NCI-H82 treated with DMSO at 0.1 percent for 48 hours (cell line): ENCODE measurements around the gene RPS25.
"Not testable (repeated sequence)": the region's sequence is repeated elsewhere in the genome, so short reads cannot be mapped to it uniquely, and the experiment has no call there.

Experiments
- DNase-seq: peaks from one replicate; lab custom pipeline; 2025; ENCODE audit not compliant: unreplicated experiment; lab: John Stamatoyannopoulos, UW

The RPS25 gene

GRCh38 chr11:119016216-119017009, 1.7 kb downstream of the RPS25 start:
- DNase-seq = no peak

GRCh38 chr11:119015054-119015611, 3.0 kb downstream of the RPS25 start:
- no peak for DNase-seq

GRCh38 chr11:119014209-119014924, 3.8 kb downstream of the RPS25 start:
- no peak for DNase-seq

DNA sequence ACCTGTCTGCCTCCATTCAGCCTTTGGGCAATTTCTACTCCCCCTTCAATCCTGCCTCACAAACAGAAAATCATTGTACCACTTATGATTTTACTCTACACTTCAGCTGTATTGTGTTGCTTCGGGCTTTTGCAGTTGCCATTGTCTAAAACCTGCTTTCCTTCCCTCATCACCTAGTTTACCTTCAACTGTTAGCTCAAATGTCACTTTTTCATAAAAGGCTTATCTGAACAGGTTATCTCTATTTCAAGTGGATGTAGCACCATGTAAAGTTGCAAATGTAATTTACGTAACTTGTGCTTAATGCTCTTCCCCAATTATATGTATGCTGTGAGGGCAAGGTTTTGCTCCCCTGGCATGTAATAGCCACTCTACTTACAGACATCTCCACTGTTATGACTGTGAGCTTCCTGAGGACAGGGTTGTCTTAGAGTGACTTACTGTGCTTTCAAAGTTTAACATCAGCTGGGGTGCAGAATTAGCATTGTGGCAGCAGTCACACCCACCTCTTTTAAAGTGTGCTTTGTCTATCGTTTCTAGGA, 5.4 kb downstream of the RPS25 start:
- no peak for DNase-seq

- no peak for DNase-seq
These were observed 6.6 kb downstream of the RPS25 start for GRCh38 chr11:119011476-119012053.

- no peak for DNase-seq
These were observed 11.5 kb downstream of the RPS25 start for GRCh38 chr11:119006656-119007055.

DNA sequence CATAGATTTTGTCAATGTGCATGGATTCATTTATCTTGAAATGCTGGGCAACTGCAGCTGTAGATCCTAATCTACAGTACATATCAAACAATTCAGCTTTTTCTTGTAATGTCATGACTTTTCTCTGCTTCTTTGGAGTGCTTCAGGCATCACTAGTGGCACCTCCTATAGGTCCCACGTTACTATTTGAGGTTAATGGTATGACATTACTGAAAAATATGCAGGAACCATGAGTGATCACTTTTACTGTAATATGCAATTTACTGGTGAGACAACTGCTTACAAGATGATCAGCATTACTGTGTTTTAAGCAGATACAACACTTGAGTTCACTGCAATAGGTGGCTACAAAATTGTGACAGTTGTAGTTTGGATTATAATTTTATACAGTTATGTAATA, 17.2 kb downstream of the RPS25 start:
- DNase-seq = no peak

GRCh38 chr11:118998822-118999221, 19.3 kb downstream of the RPS25 start:
- DNase-seq = no peak

GRCh38 chr11:118998388-118998717, 19.8 kb downstream of the RPS25 start:
- no peak for DNase-seq

DNA sequence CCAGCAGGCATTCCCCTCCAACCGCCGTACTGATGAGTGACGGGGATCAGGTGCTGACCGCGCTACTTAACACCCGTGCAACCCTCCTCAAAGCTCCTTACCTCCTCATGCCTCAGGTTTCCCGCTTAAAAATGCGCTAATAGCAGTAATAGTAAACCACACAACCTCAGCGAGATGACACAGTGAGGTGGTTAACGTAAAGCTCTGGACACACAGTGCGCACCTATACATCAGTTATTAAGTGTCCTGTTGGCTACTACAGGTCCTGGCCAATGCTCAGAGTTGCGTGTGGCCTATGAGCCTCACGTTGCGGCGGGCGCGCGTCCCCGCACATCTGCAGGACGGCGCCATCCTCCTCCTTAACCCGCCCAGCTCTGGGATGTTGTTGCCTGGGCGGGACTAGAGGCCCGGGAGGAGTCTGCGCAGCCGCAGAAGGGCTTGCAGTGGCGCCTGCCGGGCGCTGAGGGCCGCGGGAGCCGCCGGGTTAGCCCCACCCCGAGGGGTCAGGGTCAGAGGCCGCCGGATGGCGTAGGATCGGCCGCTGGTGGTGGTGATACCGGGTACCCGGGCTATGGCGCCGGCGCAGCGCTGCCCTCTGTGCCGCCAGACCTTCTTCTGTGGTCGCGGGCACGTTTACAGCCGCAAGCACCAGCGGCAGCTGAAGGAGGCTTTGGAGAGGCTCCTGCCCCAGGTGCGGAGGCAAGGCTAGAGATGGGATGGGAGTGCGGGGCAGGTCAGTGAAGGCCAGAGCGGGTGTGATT, 20.3 kb downstream of the RPS25 start, which contains the start of gene CENATAC:
Gene CENATAC, plus strand, starts transcription at position 512 of the 761 bp plus-strand sequence. Its CDS starts 60 bp downstream, at position 572.
- DNase-seq = peak; percentile 69

DNA sequence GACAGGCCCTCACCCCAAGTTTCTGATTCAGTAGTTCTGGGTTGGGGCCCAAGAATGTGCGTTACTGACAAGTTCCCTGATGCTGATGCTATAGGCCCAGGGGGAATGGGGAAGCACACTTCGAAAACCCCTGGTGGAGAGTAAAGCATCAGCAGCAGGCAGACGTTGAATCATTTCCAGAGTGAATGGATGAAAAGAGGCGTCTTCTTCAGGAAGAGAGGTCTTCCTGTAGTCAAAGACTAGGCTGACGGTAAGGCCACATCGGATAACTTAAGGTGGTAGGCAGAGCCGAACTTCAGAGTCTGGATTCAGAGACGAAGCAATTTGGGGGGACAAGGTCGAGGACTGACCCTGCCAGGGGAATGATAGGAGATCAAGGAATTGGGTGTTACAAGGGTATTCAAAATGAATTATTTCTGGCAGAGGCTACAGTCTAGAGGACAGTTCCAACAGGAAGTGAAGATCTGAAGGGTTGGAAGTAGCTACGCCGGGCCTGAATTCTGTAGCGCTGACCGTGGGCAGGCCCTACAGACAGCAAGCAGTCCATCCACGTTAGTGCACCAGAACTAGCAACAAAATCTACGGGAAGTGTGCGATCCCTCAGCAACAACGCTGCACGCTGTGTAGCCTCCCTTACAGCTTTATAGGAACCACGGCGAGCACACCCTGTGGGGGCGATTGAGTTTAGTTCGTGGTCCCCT, 21.1 kb downstream of the RPS25 start:
- no peak for DNase-seq

- DNase-seq = not testable (repeated sequence)
These were observed 26.6 kb downstream of the RPS25 start for GRCh38 chr11:118991486-118992038.

- no peak for DNase-seq
These were observed 29.9 kb downstream of the RPS25 start for GRCh38 chr11:118988280-118988679.

GRCh38 chr11:118984825-118985224, 33.3 kb downstream of the RPS25 start:
- no peak for DNase-seq

- DNase-seq = not testable (repeated sequence)
These were observed 33.8 kb downstream of the RPS25 start for GRCh38 chr11:118984337-118984736.

DNA sequence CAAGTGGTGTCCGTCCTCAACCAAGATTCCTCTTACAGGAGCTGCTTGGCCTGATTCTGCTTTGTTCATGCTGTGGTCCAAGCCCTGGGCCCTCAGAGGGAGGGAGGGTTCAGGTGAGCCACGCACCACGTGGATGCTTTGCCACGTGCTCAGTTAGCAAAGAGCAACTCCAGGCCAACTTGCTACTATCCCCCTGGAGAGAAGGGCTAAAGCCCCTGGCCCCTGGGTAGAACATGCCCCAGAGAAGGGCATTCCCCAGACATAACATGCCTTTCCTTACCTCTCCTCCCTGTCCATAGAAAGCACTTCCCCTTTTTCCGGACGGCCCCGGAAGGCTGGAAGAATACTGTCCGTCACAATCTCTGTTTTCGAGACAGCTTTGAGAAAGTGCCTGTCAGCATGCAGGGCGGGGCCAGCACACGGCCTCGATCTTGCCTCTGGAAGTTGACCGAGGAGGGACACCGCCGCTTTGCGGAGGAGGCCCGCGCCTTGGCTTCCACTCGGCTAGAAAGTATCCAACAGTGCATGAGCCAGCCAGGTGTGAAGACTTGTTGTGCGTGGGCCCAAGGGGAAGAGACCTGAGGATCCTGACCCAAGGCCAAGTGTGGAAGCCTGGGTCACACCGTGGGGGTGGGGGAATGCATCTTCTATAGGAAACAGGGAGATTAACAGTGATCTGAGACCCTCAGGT, 37.8 kb downstream of the RPS25 start:
- no peak for DNase-seq

DNA sequence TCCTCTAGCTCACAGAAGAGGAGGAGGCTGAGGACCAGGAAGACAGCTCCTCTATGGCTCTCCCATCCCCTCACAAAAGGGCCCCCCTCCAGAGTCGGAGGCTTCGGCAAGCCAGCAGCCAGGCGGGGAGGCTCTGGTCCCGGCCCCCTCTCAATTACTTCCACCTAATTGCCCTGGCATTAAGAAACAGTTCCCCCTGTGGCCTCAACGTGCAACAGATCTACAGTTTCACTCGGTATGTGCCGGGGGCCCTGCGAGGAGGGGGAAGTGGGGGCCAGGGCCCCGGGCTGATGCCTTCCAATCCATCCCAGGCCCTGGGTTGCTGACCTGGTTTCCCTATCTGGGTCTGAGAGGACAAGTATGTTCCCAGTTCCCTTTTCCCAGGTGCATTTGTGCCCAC, 38.7 kb downstream of the RPS25 start:
- no peak for DNase-seq

DNA sequence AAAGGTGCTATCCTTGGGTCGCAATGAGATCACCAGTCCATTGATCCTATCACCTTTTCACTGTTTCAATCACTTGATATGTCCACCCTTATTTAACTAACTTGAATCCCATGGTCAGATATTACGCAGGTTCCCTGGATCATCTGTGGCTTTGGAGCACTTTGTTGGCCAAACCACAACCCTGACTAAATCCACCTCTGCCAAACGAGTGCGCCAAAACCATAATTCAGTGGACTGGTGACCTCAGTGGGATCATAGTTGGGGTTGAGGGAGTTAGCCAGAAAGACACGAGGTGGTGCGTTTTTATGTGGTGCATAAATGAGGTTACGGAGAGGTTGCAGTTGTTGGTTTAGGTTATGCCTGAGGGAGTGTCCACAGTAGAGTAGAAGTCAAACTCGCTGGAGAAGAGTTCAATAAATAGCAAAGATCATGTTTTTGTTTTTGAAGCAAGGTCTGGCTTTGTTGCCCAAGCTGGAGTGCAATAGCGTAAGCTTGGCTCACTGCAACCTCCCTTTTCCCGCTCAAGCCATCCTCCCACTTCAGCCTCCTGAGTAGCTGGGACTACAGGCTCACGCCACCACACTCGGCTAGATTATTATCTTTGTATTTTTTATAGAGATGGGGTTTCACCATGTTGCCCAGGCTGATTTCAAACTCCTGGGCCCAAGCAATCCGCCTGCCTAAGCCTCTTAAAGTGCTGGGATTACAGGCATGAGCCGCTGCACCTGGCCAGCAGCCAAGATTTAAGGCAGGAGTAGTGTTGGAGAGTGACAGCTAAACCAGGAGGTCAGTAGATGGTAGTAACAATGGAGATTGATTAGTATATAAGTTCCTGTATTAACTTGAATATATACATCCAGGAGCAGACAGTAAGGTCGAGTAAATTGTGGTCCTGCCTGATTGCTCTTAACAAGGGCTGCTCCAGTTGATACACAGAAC, 42.1 kb downstream of the RPS25 start:
- peak; percentile 89 for DNase-seq
